GM19372 (cell line): ENCODE results near the gene IFI30.
A peak's percentile ranks its signal among the peaks of the same experiment; 100 is the strongest.
"Not testable (repeated sequence)": the region's sequence is repeated elsewhere in the genome, so short reads cannot be mapped to it uniquely, and the experiment has no call there.

Source experiments
- ATAC-seq: cut with Tn5 transposase; IDR thresholded peaks from one replicate; pipeline ENCODE4 v1.9.1; 2021; ENCODE audit warnings: mild to moderate bottlenecking, low read depth, moderate library complexity; ENCODE audit not compliant: unreplicated experiment

The IFI30 gene

DNA sequence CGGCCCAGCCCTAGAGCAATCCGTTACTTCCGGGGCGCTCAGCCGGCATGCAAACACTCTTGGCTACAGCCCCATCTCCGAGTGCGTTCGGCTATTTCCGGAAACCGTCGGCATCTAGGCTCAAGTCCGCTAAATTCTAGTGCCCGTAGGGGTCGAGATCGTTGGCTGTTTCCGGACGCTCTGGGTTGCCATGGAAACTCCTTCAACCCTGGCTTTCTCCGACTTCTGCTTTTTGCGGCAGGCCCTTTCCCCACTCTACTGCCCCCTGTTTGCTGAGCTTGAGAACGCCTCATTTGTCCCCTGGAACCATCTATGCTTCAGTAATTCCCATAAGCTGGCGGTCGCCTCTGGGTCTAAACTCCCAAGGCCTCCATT lies 21.2 kb upstream of the IFI30 start:
- ATAC-seq: peak; percentile 65

DNA sequence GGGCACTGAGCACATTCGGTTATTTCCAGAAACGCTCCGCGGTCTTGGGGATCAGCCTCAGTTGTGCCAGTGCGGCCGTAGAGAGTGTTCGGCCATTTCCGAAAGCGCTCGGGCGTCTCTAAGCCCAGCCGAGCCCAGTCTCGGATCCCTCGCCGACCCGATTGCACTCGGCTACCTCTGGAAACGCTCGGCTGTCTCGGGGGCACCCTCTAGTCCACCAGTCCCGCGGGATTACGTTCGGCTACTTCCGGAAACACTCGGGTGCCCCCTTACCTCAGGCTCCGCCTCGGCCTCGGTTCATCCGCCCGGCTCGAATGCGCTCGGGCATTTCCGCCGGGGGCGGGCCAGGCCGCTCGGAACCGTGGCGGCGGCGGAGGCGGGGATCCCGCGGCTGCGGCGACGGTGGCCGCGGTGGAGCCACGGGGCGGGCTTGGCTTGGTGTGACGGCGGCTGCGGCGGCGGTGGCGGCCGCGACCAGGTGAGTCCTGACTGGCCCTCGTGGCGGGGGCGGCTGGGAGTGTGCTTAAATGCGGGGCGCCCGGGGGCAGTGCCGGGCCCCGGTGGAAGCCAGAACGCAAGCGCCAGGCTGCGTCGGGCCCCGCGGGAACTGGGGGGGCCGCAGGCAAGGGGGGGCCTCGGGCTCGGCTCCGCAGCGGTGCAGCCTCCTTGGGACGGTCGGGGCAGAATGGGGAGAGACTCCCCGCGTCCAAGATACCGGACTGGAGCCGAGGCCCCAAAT lies 20.6 kb upstream of the IFI30 start, which contains the start of gene PIK3R2:
Gene PIK3R2, plus strand, starts transcription at position 347 of the 739 bp plus-strand sequence. CDS start 2,717 bp downstream, outside the sequence.
- ATAC-seq: peak; percentile 74

DNA sequence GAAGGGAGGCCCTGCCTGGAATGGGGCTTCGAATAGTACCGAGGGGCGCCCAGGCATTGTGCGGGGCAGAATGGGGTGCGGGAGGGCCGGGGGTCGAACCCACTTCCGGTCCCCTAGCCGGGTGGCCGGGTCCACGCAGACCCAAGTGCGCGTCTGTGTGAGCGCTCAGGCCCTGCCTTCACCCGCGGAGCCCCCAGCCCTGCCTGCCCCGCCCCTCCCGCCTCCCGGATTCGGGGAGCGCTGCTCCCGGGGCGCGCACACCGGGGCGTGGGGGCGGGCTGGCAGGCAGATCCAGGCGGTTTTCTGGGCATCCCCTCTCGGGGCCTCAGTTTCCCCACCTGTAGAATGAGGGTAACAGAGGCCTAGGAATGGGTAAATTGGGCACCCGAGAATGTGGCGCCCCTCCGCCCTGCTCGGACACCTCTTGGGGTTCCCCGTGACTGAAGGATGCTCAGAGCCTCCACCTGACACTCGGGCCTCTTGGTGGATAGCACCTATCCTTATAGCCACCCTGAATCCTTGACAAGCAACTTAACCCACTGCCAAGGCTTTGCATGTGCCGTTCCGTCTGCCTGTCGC lies 20.0 kb upstream of the IFI30 start:
- no peak for ATAC-seq

- no peak for ATAC-seq
These were observed 18.2 kb upstream of the IFI30 start for GRCh38 chr19:18155095-18156087.

GRCh38 chr19:18156268-18156667 lies 17.3 kb upstream of the IFI30 start:
- no peak for ATAC-seq

- ATAC-seq: no peak
These were observed 16.7 kb upstream of the IFI30 start for GRCh38 chr19:18156841-18157464.

GRCh38 chr19:18157465-18158063 lies 16.0 kb upstream of the IFI30 start:
- no peak for ATAC-seq

GRCh38 chr19:18158467-18158866 lies 15.1 kb upstream of the IFI30 start:
- no peak for ATAC-seq

DNA sequence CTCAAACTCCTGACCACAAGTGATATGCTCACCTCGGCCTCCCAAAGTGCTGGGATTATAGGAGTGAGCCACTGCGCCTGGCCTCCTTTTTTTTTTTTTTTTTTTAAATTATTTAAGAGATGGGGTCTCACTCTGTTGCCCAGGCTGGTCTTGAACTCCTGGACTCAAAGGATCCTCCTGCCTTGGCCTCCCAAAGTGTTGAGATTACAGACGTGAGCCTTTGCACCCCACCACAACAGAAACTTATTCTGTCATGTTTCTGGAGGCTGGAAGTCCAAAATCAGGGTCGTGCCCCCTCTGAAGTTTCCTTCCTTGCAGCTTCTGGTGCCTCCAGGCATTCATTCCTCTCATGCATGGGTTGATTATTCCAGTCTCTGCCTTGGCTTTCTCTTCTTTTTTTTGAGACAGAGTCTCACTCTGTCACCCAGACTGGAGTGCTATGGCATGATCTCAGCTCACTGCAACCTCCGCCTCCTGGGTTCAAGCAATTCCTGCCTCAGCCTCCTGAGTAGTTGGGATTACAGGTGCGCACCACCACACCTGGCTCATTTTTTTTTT lies 14.5 kb upstream of the IFI30 start:
- ATAC-seq: not testable (repeated sequence)

DNA sequence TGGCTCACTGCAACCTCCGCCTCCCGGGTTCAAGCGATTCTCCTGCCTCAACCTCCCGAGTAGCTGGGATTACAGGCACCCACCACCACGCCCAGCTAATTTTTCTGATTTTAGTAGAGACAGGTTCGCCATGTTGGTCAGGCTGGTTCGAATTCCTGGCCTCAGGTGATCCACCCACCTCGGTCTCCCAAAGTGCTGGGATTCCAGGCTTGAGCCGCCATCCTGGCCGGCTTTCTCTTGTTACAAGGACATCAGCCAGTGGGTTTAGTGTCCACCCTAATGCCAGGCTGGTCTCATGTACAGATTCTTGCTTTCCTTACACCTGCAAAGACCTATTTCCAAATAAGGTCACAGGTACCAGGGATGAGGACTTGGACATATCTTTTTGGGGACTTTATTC lies 13.8 kb upstream of the IFI30 start:
- ATAC-seq: no peak

DNA sequence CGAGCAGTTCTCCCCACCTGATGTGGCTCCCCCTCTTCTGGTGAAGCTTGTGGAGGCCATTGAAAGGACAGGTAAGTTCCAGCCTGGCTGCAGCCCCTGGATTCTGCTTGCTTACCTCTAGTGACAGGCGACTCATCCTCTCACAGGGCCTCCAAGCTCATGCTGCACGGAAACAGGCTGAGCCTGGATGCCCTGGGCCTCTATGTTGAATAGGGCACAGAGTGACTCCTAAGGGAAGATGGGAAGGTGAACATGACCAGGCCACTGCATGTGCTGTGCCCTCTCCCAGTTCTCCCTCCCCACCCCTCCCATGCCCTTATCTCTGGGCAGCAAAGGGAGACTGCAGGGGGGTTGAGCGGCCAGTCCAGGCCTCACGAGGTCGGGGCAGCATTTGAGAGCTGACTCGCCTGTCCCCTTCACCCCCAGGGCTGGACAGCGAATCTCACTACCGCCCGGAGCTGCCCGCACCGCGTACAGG lies 13.1 kb upstream of the IFI30 start:
- ATAC-seq: no peak

GRCh38 chr19:18160971-18161635 lies 12.5 kb upstream of the IFI30 start:
- ATAC-seq: no peak

- no peak for ATAC-seq
These were observed 12.0 kb upstream of the IFI30 start for GRCh38 chr19:18161636-18162002.

GRCh38 chr19:18164072-18164471 lies 9.5 kb upstream of the IFI30 start:
- no peak for ATAC-seq

DNA sequence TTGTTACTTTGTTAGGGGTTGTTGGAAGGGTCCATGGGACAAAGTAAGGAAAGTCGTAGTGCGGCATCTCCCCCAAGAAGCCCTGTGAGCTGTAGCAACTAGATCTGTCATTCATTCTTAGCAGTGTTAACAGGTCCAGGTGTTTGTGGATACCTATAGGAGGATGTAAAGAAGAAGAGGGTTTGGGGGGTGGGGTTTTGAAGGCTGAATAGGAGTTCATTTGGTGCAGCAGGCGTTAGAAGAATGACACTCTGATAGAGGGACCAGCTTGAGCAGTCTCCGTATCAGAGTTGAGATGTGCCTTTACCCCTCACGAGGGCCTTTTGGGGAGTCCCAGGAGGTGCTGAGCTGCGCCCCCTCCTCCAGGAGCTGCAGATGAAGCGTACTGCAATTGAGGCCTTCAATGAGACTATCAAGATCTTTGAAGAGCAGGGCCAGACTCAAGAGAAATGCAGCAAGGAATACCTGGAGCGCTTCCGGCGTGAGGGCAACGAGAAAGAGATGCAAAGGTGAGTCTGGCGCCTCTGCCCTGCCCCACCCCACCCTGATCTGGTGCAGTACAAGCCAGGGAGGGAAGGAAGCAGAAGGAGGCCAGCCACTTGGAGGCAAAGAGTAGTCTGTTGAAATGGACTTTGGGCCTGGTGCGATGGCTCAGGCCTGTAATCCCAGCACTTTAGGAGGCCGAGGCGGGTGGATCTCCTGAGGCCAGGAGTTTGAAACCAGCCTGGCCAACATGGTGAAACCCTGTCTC lies 7.6 kb upstream of the IFI30 start:
- no peak for ATAC-seq

DNA sequence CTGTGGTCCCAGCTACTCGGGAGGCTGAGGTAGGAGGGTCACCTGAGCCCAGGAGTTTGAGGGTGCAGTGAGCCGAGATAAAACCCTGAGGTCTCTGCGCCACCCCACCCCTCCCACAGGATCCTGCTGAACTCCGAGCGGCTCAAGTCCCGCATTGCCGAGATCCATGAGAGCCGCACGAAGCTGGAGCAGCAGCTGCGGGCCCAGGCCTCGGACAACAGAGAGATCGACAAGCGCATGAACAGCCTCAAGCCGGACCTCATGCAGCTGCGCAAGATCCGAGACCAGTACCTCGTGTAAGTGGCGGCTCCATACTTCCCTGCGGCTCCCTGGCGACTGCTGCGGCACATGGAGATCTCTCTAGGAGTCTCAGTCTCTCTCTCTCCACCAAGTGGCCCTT lies 6.6 kb upstream of the IFI30 start:
- no peak for ATAC-seq

GRCh38 chr19:18167975-18168645 lies 5.5 kb upstream of the IFI30 start:
- no peak for ATAC-seq
